Measurements from ENCODE around the gene CREB3.

CREB3 gene

DNA sequence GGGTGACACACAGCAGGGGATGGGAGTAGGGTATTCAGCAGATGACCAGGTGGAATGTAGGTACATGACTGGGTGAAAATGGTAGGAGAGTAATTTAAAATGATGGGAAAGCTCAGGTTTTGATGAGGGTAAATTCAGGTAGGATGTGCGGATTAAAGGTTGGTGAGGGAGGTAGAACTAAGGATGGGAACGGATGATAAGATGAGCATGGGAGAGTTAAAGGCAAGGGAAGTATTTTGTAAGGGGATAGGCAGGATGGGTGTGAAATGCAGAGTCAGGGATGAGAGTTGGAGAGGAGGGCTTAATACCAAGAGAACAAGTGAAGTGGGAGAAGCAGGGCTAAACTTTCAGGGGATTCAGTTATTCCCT lies 2.0 kb upstream of the CREB3 start:
- Histone ChIP-seq H3K27ac (ENCODE audit: low read depth, low read length) (no peak overlapping the region), H3K4me3 (ENCODE audit: insufficient read depth, low read length, poor library complexity, severe bottlenecking) (peak overlapping the region; percentile 87), H3K9ac (ENCODE audit: low read length) (peak overlapping the region; percentile 76; the same call in 1 of the 2 replicates), H3K27me3 (ENCODE audit: low read length) (no peaks in the 10 kb centered on the region), H3K36me3 (ENCODE audit: low read length) (no peaks in the 10 kb centered on the region), H3K4me2 (ENCODE audit: low read depth, low read length, poor library complexity, severe bottlenecking) (peak overlapping the region; percentile 95), H3F3A (ENCODE audit: insufficient read depth) (peaks cover 10% of the 10 kb centered on the region; the same call in 1 of the 2 replicates), H2AFZ (ENCODE audit: low read depth, low read length, severe bottlenecking) (no peak overlapping the region), H3K9me3 (ENCODE audit: insufficient read depth, low read length) (no peaks in the 10 kb centered on the region), H3K9me2 (replicated peaks; ENCODE audit: insufficient read depth, low read length) (no peaks in the 10 kb centered on the region), H4K20me1 (ENCODE audit: low read depth, low read length) (no peaks in the 10 kb centered on the region; the same call in 1 of the 2 replicates), H3K79me2 (ENCODE audit: insufficient read depth, low read length) (peaks cover 60% of the 10 kb centered on the region)
- TF ChIP-seq, protein P1, sequence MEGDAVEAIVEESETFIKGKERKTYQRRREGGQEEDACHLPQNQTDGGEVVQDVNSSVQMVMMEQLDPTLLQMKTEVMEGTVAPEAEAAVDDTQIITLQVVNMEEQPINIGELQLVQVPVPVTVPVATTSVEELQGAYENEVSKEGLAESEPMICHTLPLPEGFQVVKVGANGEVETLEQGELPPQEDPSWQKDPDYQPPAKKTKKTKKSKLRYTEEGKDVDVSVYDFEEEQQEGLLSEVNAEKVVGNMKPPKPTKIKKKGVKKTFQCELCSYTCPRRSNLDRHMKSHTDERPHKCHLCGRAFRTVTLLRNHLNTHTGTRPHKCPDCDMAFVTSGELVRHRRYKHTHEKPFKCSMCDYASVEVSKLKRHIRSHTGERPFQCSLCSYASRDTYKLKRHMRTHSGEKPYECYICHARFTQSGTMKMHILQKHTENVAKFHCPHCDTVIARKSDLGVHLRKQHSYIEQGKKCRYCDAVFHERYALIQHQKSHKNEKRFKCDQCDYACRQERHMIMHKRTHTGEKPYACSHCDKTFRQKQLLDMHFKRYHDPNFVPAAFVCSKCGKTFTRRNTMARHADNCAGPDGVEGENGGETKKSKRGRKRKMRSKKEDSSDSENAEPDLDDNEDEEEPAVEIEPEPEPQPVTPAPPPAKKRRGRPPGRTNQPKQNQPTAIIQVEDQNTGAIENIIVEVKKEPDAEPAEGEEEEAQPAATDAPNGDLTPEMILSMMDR (IDR thresholded peaks at IDR 0.05; ENCODE audit: insufficient read depth, low read length, poor library complexity, severe bottlenecking): no peak
- TF ChIP-seq EZH2phosphoT487 (conservative IDR thresholded peaks at IDR 0.05; ENCODE audit: low read length): no peak

DNA sequence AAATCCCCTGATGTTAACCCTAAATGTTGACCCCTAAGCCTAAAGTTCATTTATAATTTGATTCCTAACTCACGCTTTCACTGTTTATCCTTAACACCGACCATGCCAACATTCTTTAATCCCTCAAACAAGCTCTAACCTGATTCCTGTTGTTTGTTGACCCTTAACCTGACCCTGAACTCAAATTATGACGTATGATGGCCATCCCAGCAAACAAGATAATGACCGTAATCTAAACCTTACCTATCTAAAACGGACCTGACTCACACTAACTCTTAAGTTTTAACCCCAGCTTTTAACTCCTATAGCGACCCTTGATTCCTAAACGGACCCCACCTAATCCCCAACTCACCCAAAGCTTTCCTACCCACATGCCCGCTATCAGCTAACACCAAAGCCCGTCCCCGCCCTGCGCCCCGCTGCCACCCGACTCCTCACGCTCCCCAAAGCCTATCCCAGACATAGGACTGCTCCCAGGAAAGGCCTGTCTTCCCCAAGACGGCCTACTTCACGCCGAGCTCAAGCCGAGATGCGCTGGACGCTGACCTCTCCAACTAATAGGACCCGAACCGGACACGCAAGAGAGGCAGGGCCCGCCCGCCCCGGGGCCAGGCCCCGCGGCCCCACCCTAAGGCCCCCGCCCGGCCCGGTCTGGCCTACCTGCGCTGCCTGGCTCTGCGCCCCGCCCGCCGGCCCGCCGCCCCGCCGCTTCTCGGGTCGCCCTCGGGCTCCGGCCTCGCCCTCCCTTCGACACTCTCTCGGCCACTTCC lies 866 bp upstream of the CREB3 start:
- no peaks in the 10 kb centered on the region for H3K27me3 ChIP-seq (ENCODE audit: low read length)
- peaks cover 10% of the 10 kb centered on the region; the same call in 1 of the 2 replicates for H3F3A ChIP-seq (ENCODE audit: insufficient read depth)
- no peak for TF ChIP-seq EZH2phosphoT487 (conservative IDR thresholded peaks at IDR 0.05; ENCODE audit: low read length)
- TF ChIP-seq, protein P1 (IDR thresholded peaks at IDR 0.05; ENCODE audit: insufficient read depth, low read length, poor library complexity, severe bottlenecking): no peak
- H3K27ac ChIP-seq (ENCODE audit: low read depth, low read length): peak overlapping the region; percentile 71
- H3K9ac ChIP-seq (ENCODE audit: low read length): peak overlapping the region; percentile 76
- no peaks in the 10 kb centered on the region for H3K9me2 ChIP-seq (replicated peaks; ENCODE audit: insufficient read depth, low read length)
- peak overlapping the region; percentile 58 for H2AFZ ChIP-seq (ENCODE audit: low read depth, low read length, severe bottlenecking)
- H3K4me3 ChIP-seq (ENCODE audit: insufficient read depth, low read length, poor library complexity, severe bottlenecking): peak overlapping the region; percentile 87
- H4K20me1 ChIP-seq (ENCODE audit: low read depth, low read length): no peaks in the 10 kb centered on the region; the same call in 1 of the 2 replicates
- peaks cover 56% of the 10 kb centered on the region for H3K79me2 ChIP-seq (ENCODE audit: insufficient read depth, low read length)
- no peaks in the 10 kb centered on the region for H3K9me3 ChIP-seq (ENCODE audit: insufficient read depth, low read length)
- H3K36me3 ChIP-seq (ENCODE audit: low read length): no peaks in the 10 kb centered on the region
- peak overlapping the region; percentile 95 for H3K4me2 ChIP-seq (ENCODE audit: low read depth, low read length, poor library complexity, severe bottlenecking)

DNA sequence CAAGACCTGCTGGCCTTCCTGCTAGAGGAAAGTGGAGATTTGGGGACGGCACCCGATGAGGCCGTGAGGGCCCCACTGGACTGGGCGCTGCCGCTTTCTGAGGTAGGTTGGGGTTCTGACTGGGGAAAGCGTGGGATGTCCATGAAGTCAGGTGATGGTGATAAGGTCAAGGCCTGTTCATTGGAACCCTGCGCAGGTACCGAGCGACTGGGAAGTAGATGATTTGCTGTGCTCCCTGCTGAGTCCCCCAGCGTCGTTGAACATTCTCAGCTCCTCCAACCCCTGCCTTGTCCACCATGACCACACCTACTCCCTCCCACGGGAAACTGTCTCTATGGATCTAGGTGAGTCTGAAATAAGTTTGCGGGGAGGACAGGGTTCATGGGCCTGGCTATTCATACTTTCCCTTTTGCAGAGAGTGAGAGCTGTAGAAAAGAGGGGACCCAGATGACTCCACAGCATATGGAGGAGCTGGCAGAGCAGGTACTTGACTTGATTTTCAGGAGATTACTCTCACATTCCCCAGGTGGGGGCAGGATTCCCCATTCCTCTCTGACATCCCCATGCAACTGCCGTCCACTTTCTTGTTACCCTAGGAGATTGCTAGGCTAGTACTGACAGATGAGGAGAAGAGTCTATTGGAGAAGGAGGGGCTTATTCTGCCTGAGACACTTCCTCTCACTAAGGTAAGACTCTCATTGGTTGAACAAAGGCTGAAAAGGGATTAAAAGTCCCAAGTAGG lies 505 bp downstream of the CREB3 start:
- H3K9me3 ChIP-seq (ENCODE audit: insufficient read depth, low read length): no peaks in the 10 kb centered on the region
- H3K9me2 ChIP-seq (replicated peaks; ENCODE audit: insufficient read depth, low read length): no peaks in the 10 kb centered on the region
- H4K20me1 ChIP-seq (ENCODE audit: low read depth, low read length): no peaks in the 10 kb centered on the region; the same call in 1 of the 2 replicates
- peak overlapping the region; percentile 71 for H3K27ac ChIP-seq (ENCODE audit: low read depth, low read length)
- peaks cover 44% of the 10 kb centered on the region for H3K79me2 ChIP-seq (ENCODE audit: insufficient read depth, low read length)
- peak overlapping the region; percentile 87 for H3K4me3 ChIP-seq (ENCODE audit: insufficient read depth, low read length, poor library complexity, severe bottlenecking)
- H3F3A ChIP-seq (ENCODE audit: insufficient read depth): peaks cover 10% of the 10 kb centered on the region; the same call in 1 of the 2 replicates
- H3K9ac ChIP-seq (ENCODE audit: low read length): peak overlapping the region; percentile 76
- no peaks in the 10 kb centered on the region for H3K36me3 ChIP-seq (ENCODE audit: low read length)
- H3K4me2 ChIP-seq (ENCODE audit: low read depth, low read length, poor library complexity, severe bottlenecking): peak overlapping the region; percentile 95
- H3K27me3 ChIP-seq (ENCODE audit: low read length): no peaks in the 10 kb centered on the region
- no peak for TF ChIP-seq EZH2phosphoT487 (conservative IDR thresholded peaks at IDR 0.05; ENCODE audit: low read length)
- TF ChIP-seq, protein P1 (IDR thresholded peaks at IDR 0.05; ENCODE audit: insufficient read depth, low read length, poor library complexity, severe bottlenecking): no peak
- H2AFZ ChIP-seq (ENCODE audit: low read depth, low read length, severe bottlenecking): peak overlapping the region; percentile 73

Measured in SU-DHL-6 (cell line).